ENCODE data around the gene RUBCN.
A peak's percentile ranks its signal among the peaks of the same experiment; 100 is the strongest.
"Not testable (repeated sequence)": the region's sequence is repeated elsewhere in the genome, so short reads cannot be mapped to it uniquely, and the experiment has no call there.

The RUBCN gene

DNA sequence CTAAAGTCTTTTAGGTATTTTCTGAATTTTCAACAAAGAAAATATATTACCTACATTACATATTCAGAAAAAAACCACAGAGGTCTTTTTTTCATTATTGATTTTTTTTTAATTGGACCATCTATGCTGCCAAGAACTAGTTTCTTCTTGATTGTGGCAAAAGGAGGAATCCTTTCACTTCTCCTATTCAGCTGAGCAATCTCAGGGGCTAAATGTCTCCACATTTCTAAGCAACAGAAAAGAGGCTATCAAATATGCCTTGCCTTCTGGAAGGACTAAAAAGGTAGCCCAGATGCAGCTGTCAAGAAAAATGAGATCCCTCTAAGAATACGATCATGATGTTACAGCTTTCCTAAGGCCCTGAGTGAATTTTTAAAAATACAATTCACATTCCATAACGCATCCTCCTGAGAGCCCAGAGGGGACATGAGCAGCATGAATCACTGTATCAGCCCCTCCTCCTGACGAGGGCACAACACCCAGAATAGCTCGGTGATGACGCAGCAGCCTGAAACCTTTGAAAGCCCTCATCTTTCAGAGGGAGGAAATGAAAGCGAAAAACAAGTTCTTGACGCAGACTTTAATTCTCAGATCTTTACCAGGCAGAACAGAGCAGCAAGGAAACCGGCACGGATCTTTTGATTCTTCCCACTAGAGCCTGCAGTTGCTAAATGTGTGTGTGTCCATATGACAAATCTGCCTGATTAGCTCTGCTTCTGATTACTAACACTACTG is 24.6 kb downstream of the RUBCN start:
- Histone ChIP-seq H3K4me2 (ENCODE audit: insufficient read depth, low read length) (peak overlapping the region; percentile 73), H3K79me2 (ENCODE audit: insufficient read depth, low read length) (0 out of 2 replicates have a peak, but pooled peaks cover 4% of the 10 kb centered on the region), H2AFZ (ENCODE audit: low read depth, low read length) (peak overlapping the region; percentile 68)

GRCh38 chr3:197710965-197711364 is 25.7 kb downstream of the RUBCN start:
- not testable (repeated sequence) for H3K27me3 ChIP-seq (ENCODE audit: insufficient read depth, low read length, poor library complexity); H3K79me2 ChIP-seq (ENCODE audit: insufficient read depth, low read length); H2AFZ ChIP-seq (ENCODE audit: low read depth, low read length); H3K4me3 ChIP-seq (ENCODE audit: low read depth in 1 of 2, low read length in 2 of 2); H3K9me3 ChIP-seq (ENCODE audit: insufficient read depth, low read length, severe bottlenecking); H3K9ac ChIP-seq (ENCODE audit: low read depth, low read length); ATAC-seq (ENCODE audit: insufficient read depth, low read depth); H3K36me3 ChIP-seq (ENCODE audit: insufficient read depth, low read length); H3K4me2 ChIP-seq (ENCODE audit: insufficient read depth, low read length); H4K20me1 ChIP-seq (ENCODE audit: insufficient read depth, low read length); DNase-seq; H3K27ac ChIP-seq (ENCODE audit: low read length)
- peaks cover 21% of the 10 kb centered on the region for H3K4me1 ChIP-seq (ENCODE audit: insufficient read depth, low read length)

More for the DNA sequence above, 24.6 kb downstream of the RUBCN start:
- no peak for TF ChIP-seq EZH2 (IDR thresholded peaks at IDR 0.05; ENCODE audit: borderline replicate concordance, low read depth, low read length, severe bottlenecking)
- TF ChIP-seq, protein P1, sequence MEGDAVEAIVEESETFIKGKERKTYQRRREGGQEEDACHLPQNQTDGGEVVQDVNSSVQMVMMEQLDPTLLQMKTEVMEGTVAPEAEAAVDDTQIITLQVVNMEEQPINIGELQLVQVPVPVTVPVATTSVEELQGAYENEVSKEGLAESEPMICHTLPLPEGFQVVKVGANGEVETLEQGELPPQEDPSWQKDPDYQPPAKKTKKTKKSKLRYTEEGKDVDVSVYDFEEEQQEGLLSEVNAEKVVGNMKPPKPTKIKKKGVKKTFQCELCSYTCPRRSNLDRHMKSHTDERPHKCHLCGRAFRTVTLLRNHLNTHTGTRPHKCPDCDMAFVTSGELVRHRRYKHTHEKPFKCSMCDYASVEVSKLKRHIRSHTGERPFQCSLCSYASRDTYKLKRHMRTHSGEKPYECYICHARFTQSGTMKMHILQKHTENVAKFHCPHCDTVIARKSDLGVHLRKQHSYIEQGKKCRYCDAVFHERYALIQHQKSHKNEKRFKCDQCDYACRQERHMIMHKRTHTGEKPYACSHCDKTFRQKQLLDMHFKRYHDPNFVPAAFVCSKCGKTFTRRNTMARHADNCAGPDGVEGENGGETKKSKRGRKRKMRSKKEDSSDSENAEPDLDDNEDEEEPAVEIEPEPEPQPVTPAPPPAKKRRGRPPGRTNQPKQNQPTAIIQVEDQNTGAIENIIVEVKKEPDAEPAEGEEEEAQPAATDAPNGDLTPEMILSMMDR (IDR thresholded peaks at IDR 0.05; ENCODE audit: borderline replicate concordance, extremely low read depth, low read length, poor library complexity, severe bottlenecking), result no peak
- peak overlapping the region; percentile 22 to 57; a peak in 3 of 4 replicates for H3K4me3 ChIP-seq (ENCODE audit: low read depth in 1 of 2, low read length in 2 of 2)
- no peaks in the 10 kb centered on the region for H3K36me3 ChIP-seq (ENCODE audit: insufficient read depth, low read length)
- peak overlapping the region; percentile 49 for H3K9ac ChIP-seq (ENCODE audit: low read depth, low read length)
- ATAC-seq (ENCODE audit: insufficient read depth, low read depth), result peak; percentile 99
- DNase-seq, result peak; percentile 87
- no peaks in the 10 kb centered on the region for H3K9me3 ChIP-seq (ENCODE audit: insufficient read depth, low read length, severe bottlenecking)
- H3K27me3 ChIP-seq (ENCODE audit: insufficient read depth, low read length, poor library complexity), result no peaks in the 10 kb centered on the region
- H4K20me1 ChIP-seq (ENCODE audit: insufficient read depth, low read length), result no peaks in the 10 kb centered on the region
- H3K27ac ChIP-seq (ENCODE audit: low read length), result peak overlapping the region; percentile 80
- peaks cover 21% of the 10 kb centered on the region for H3K4me1 ChIP-seq (ENCODE audit: insufficient read depth, low read length)

GRCh38 chr3:197709135-197709534 is 27.6 kb downstream of the RUBCN start:
- Histone ChIP-seq H3K27me3 (ENCODE audit: insufficient read depth, low read length, poor library complexity) (no peaks in the 10 kb centered on the region), H3K27ac (ENCODE audit: low read length) (no peak overlapping the region), H4K20me1 (ENCODE audit: insufficient read depth, low read length) (no peaks in the 10 kb centered on the region), H3K36me3 (ENCODE audit: insufficient read depth, low read length) (peaks cover 12% of the 10 kb centered on the region), H3K9ac (ENCODE audit: low read depth, low read length) (no peak overlapping the region), H3K4me1 (ENCODE audit: insufficient read depth, low read length) (peaks cover 21% of the 10 kb centered on the region), H3K4me3 (ENCODE audit: low read depth in 1 of 2, low read length in 2 of 2) (no peak overlapping the region), H3K79me2 (ENCODE audit: insufficient read depth, low read length) (0 out of 2 replicates have a peak, but pooled peaks cover 4% of the 10 kb centered on the region), H2AFZ (ENCODE audit: low read depth, low read length) (no peak overlapping the region), H3K9me3 (ENCODE audit: insufficient read depth, low read length, severe bottlenecking) (no peaks in the 10 kb centered on the region), H3K4me2 (ENCODE audit: insufficient read depth, low read length) (no peak overlapping the region)
- DNase-seq (no peak), ATAC-seq (ENCODE audit: insufficient read depth, low read depth) (no peak)
- TF ChIP-seq, protein P1 (IDR thresholded peaks at IDR 0.05; ENCODE audit: borderline replicate concordance, extremely low read depth, low read length, poor library complexity, severe bottlenecking), result no peak
- no peak for TF ChIP-seq EZH2 (IDR thresholded peaks at IDR 0.05; ENCODE audit: borderline replicate concordance, low read depth, low read length, severe bottlenecking)

- H2AFZ ChIP-seq (ENCODE audit: low read depth, low read length), result no peak overlapping the region
- no peaks in the 10 kb centered on the region for H3K27me3 ChIP-seq (ENCODE audit: insufficient read depth, low read length, poor library complexity)
- ATAC-seq (ENCODE audit: insufficient read depth, low read depth) (no peak), DNase-seq (no peak)
- no peak for TF ChIP-seq EZH2 (IDR thresholded peaks at IDR 0.05; ENCODE audit: borderline replicate concordance, low read depth, low read length, severe bottlenecking)
- TF ChIP-seq, protein P1 (IDR thresholded peaks at IDR 0.05; ENCODE audit: borderline replicate concordance, extremely low read depth, low read length, poor library complexity, severe bottlenecking), result no peak
- H3K9me3 ChIP-seq (ENCODE audit: insufficient read depth, low read length, severe bottlenecking), result no peaks in the 10 kb centered on the region
- H3K4me3 ChIP-seq (ENCODE audit: low read depth in 1 of 2, low read length in 2 of 2), result no peak overlapping the region
- H3K27ac ChIP-seq (ENCODE audit: low read length), result no peak overlapping the region
- peaks cover under 1% of the 10 kb centered on the region for H3K4me1 ChIP-seq (ENCODE audit: insufficient read depth, low read length)
- H3K4me2 ChIP-seq (ENCODE audit: insufficient read depth, low read length), result no peak overlapping the region
- H3K36me3 ChIP-seq (ENCODE audit: insufficient read depth, low read length), result peaks cover 24% of the 10 kb centered on the region
- H3K79me2 ChIP-seq (ENCODE audit: insufficient read depth, low read length), result 0 out of 2 replicates have a peak, but pooled peaks cover 4% of the 10 kb centered on the region
- no peak overlapping the region for H3K9ac ChIP-seq (ENCODE audit: low read depth, low read length)
- no peaks in the 10 kb centered on the region for H4K20me1 ChIP-seq (ENCODE audit: insufficient read depth, low read length)
These were observed 30.0 kb downstream of the RUBCN start for GRCh38 chr3:197706658-197707057.

Measured in DND-41 (cell line).